ENCODE data around the gene SMOC2. TPM values are rescaled to one million over a fixed set of nuclear protein-coding genes. Genes with fewer than 3 reads are reported as not detected.
"Not testable (repeated sequence)": the region's sequence is repeated elsewhere in the genome, so short reads cannot be mapped to it uniquely, and the experiment has no call there.

The SMOC2 gene
- total RNA-seq, 3 donors from 2014 or later, result 11.4 to 40.4 (median 18.8) TPM

DNA sequence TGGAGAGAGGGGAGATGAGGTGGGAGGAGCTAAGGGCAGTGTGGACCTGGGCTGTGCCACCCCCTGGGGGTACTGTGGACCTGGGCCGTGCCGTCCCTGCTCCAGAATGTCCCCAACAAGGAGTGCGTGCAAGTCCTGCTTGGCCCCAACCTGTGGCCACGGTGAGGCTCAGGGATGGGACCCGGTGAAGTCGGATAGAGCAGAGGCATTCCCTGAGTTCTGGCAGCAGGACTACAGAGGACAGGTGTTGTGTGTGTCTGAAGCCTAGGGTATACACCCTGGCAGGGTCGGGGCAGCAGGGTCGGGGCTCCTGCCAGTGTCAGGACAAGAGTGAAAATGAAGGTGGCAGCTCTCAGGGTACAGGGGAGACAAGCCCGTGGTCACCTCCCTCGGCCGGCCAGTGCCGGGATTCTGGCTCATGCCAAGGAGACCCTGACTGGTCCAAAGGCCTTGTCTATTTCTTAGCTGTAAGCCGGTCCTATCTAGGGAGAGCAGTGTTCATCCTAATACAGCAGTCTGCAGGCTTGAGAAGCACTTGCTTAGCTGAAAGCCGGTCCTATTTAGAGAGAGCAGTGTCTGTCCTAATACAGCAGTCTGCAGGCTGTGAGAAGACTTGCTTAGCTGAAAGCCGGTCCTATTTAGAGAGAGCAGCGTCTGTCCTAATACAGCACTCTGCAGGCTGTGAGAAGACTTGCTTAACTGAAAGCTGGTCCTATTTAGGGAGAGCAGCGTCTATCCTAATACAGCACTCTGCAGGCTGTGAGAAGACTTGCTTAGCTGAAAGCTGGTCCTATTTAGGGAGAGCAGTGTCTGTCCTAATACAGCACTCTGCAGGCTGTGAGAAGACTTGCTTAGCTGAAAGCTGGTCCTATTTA lies 95.9 kb downstream of the SMOC2 start:
- TF ChIP-seq CTCF (IDR thresholded peaks at IDR 0.05), result no peak
- ATAC-seq (no peak), DNase-seq (no peak)
- intact Hi-C loops (cut with DNase I, micrococcal nuclease), result no loop called here
- Histone ChIP-seq H3K4me1 (ENCODE audit: low read depth) (no peaks in the 10 kb centered on the region), H3K9me3 (no peaks in the 10 kb centered on the region), H3K36me3 (ENCODE audit: low read depth) (no peaks in the 10 kb centered on the region), H3K4me3 (no peak overlapping the region)

DNA sequence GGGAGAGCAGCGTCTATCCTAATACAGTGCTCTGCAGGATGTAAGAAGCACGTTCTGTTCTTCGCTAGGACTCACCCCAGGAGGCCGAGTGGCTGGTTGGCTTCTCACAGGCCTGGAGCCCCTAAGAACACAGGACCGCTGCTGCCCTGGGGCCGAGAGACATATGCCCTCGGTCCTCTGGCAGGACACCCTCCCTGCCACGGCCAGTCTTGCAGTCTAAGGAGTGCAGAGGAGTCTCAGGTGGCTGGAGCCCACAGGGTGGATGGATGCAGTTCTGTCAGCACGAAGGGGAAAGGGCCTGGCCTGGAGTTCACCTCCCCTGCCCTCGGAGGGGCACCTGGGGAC lies 96.5 kb downstream of the SMOC2 start:
- DNase-seq, result no peak
- intact Hi-C loops (cut with DNase I, micrococcal nuclease), result no loop called here
- H3K4me3 ChIP-seq, result no peak overlapping the region
- no peaks in the 10 kb centered on the region for H3K9me3 ChIP-seq
- TF ChIP-seq CTCF (IDR thresholded peaks at IDR 0.05), result no peak
- no peaks in the 10 kb centered on the region for H3K4me1 ChIP-seq (ENCODE audit: low read depth)
- no peaks in the 10 kb centered on the region for H3K36me3 ChIP-seq (ENCODE audit: low read depth)
- no peak for ATAC-seq

- DNase-seq; H3K4me3 ChIP-seq; H3K9me3 ChIP-seq; H3K4me1 ChIP-seq (ENCODE audit: low read depth); ATAC-seq; H3K36me3 ChIP-seq (ENCODE audit: low read depth); intact Hi-C loops (cut with DNase I, micrococcal nuclease): not testable (repeated sequence)
These were observed 97.4 kb downstream of the SMOC2 start for GRCh38 chr6:168538188-168538891.

DNA sequence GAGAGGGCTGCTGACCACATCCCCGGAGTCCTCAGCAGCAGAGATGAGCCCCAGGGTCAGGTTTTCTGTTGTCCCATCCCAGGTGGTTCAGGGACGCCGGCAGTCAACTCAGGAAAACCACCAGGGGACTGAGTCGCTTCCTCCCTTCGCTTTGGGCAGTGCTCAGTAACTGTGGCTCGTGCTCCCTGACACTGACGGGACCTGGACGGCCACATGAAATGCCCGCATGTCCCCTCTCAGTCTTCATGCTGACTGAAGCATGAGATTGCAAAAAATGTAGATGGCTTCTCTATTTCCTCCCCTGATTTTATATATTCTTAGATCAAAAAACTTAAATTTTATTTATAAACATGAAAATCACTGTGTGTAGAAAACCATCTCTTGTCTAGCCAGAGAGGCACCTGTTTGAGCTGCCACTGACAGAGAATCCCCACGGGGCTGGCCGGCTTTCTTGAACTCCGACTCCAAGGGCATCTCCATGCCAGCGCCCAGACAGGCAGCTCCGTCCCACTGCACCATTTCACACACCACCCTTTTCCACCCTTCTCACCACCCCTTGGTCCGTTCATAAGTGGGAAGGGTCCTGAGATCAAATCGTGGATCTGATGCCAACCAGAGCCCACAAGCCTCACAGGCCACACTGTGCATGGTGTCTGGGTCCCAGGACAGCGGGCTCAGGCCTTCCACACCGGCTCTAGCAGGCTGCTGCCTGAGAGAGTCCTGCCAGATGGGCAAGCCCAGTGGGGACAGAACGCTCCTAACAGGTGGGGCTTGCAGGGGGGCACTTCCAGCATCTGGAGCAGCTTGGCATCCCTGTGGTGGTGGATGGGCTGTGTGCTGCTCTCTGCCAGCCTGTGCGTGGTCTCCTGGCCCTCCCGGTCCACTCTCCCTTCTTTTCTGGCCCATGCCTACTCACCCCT lies 98.2 kb downstream of the SMOC2 start:
- intact Hi-C loops (cut with DNase I, micrococcal nuclease), result no loop called here
- Histone ChIP-seq H3K4me3 (no peak overlapping the region), H3K4me1 (ENCODE audit: low read depth) (no peaks in the 10 kb centered on the region), H3K36me3 (ENCODE audit: low read depth) (no peaks in the 10 kb centered on the region), H3K9me3 (no peaks in the 10 kb centered on the region)
- no peak for DNase-seq
- no peak for TF ChIP-seq CTCF (IDR thresholded peaks at IDR 0.05)
- peak; percentile 18 for ATAC-seq

GRCh38 chr6:168540713-168541291 lies 99.8 kb downstream of the SMOC2 start:
- intact Hi-C loops (cut with DNase I, micrococcal nuclease), result no loop called here
- H3K9me3 ChIP-seq, result no peaks in the 10 kb centered on the region
- DNase-seq (no peak), ATAC-seq (no peak)
- H3K36me3 ChIP-seq (ENCODE audit: low read depth), result no peaks in the 10 kb centered on the region
- H3K4me3 ChIP-seq, result no peak overlapping the region
- TF ChIP-seq CTCF (IDR thresholded peaks at IDR 0.05), result no peak
- no peaks in the 10 kb centered on the region for H3K4me1 ChIP-seq (ENCODE audit: low read depth)

Measured in mucosa of descending colon (tissue), 3 donors.